ENCODE data around the gene CACNA1B.

The CACNA1B gene

DNA sequence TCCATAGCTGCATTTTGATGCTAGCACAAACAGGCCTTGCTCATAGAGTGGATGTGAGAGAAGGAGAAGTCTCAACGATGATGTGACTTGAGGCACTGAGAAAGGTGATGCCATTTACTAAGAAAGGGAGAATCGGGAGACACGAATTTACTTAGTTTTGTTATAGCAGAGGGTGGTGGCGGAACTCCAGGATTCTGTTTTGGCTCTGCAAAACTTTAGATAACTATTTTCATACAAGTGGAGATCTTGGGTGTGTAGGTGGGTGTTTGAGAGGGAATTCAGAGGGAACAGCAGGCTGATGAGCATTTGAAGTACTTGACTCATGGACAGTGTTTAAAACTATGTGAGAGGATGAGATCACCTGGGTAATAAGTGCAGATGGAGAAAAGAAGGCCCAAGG lies 43.2 kb downstream of the CACNA1B start:
- no peak for DNase-seq (ENCODE audit: low read depth)

DNA sequence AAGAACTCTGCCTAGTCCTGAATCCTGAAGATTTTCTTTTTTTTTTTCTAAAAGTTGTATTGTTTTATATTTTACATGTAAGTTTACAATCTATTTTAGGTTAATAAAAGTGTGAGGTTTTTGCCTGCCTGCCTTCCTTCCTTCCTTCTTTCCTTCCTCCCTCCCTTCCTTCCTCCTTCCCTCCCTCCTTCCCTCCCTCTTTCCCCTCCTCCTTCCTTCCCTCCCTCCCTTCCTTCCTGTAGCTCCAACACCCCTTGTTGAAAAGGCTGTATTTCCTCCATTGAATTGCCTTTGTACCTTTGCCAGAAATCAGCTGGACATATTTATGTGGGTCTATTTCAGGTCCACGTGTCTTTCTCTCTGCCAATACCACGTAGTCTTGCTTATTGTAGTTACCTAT lies 46.6 kb downstream of the CACNA1B start:
- DNase-seq (ENCODE audit: low read depth): no peak

DNA sequence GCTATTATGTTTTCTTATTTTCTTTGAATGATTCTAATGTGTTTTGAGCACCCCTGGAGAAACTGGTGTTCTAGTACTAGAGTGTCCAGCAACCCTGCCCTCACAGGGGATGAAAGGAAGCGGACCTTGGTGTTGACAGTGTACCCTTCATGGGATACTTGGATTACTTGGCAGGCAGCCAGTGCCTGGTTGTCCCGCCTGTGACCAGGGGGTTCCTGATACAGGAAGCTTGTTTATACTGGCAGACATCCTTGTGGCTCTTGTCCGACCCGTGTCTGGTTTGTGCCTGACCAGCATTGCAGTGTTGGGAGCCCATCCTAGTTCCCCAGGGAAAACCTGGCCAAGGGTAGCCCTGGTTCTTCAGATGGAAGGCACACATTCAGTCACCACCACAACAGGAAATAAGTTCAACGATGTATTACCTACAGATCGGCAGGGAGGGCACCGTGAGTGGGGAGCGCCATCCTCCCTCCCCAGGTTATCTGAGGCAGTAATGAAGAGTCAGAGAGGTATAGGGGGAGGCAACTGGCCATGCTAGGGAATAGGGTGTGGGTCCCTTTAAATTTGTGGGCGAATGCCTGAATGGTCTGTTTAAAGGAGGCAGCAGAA lies 47.3 kb downstream of the CACNA1B start:
- DNase-seq (ENCODE audit: low read depth): no peak

DNA sequence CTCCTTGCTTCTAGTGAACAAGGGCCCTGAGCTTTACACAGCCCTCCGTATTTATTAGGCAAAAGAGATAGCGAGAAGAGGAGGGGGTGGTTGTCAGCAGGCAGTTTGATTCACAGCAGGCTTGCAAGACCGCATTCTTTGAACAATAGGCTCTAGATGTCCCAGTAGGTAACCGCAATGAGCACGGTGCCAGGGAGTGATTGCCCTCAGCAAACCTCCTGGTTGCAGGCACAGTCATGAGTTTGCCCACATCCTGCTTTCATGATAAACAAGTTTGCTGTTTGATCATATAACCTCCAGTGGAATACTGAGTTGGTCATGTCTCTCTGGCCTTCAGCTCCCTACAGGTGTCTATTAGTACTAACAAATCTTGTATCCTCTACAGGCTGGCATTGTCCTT lies 66.1 kb downstream of the CACNA1B start:
- no peak for DNase-seq (ENCODE audit: low read depth)

DNA sequence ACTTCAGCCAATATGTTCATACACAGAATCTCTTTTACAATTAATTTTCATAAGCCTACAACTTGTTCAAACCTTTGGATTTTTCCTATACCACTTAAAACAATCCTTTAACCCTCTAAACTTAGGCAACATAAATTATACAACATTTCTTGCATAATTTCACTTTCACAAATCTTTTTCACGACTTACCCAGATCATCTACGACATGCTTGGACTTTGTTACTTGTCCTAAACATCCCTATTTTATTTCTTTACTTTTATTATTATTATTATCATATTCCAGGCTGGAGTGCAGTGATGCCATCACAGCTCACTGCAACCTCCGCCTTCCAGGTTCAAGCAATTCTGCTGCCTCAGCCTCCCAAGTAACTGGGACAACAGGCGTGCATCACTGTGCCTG lies 68.0 kb downstream of the CACNA1B start:
- DNase-seq (ENCODE audit: low read depth): no peak

DNA sequence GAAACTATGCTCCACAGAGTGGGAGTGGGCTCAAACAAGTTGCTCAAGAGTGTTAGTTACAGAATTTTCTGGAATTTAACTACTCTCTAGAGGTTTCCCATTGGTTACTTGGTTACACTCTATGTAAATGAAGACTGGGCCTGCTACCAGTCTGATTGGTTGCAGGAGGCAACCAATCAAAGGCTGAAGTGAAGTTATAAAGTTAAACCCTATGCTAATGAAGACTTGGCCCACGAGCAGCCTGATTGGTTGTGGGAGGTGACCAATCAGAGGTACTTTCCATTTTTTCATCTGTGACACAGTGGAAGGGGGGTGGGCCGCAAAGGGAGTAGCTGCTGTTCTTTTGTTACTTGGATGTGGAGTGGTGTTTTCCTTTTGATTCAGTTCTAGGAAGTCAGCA lies 69.4 kb downstream of the CACNA1B start:
- DNase-seq (ENCODE audit: low read depth): no peak

DNA sequence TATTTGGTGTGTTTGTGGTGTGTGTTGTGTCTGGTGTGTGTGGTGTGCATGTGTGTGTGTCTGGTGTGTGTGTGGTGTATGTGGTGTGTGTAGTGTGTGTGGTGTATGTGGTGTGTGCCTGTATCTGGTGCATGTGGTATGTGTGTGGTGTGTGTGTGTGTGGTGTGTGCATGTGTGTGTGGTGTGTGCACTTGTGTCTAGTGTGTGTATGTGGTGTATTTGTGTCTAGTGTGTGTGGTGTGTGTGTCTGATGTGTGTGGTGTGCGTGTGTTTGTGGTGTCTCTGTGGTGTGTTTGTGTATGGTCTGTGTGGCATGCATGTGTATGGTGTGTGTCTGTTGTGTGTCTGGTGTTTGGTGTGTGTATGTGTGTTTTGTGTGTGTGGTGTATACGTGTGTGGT lies 71.1 kb downstream of the CACNA1B start:
- DNase-seq (ENCODE audit: low read depth): no peak

DNA sequence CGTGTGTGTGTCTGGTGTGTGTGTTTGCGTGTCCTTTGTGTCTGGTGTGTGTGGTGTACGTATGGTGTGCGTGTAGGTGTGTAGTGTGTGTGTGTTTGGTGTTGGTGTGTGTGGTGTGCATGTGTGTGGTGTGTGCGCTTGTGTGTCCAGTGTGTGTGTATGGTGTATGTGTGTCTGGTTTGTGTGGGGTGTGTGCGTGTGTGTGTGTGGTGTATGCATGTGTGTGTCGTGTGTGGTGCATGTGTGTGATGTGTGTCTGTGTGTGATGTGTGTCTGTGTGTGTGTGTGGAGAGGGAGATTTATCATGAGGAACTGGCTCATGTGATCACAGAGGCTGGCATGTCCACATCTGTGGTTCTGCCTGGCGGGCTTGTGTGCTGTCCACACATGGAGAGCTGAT lies 71.7 kb downstream of the CACNA1B start:
- no peak for DNase-seq (ENCODE audit: low read depth)

DNA sequence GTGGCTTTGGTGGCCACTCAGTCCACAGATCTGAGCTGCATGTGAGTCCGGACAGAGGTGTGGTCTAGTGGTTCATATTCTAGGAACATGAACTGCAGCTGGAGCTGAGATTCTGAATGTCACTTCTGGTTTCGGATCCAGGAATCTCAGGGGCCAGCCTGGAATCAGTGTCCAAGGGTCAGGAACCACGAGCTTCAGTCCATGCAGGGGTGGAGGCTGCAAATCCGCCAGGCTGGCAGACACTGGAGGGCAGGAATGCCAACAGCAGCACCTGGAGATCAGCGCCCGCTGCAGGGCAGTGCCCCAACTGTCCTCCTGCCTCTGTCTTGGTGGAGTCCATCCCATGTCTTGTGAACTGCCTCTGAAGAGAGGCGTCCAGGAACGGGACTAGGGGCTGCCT lies 73.5 kb downstream of the CACNA1B start:
- no peak for DNase-seq (ENCODE audit: low read depth)

DNA sequence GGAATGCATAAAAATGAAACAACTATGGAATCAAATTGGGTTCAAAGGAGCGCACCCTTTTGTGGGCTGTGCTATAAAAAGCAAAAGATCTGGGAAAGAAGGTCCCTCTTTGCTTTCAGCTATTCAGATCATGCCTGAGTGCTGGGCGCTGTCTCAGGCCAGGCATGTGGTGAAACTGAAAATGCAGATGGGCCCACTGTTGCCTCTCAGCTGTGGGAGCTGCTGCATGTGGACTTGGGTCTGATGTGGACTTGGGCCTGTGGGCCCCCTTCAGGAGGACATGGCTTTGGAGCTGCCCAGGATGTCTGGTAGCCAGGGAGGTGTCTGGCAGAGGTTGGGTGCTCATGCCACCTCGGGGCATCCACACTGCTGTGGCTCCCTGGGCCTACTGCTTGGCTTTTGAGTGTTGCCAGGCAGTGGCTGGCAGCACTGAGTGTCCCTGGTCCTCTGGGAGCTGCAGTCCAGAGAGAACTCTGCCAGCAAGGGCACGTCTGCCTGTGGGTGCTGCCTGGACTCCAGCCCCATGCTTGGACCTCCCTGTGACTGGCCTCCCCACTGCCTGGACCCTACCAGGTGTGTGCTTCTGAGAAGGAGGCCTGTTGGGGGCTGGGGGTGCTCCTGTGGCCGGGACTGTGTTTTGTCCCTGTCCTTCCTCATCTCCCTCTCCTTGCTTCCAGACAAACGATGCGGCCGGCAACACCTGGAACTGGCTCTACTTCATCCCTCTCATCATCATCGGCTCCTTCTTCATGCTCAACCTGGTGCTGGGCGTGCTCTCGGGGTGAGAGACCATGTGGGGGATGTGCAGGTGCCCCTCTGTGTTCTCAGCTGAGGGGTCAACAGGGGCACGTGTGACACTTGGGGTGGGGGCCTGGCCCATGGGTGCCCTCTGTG lies 74.3 kb downstream of the CACNA1B start:
- no peak for DNase-seq (ENCODE audit: low read depth)

DNA sequence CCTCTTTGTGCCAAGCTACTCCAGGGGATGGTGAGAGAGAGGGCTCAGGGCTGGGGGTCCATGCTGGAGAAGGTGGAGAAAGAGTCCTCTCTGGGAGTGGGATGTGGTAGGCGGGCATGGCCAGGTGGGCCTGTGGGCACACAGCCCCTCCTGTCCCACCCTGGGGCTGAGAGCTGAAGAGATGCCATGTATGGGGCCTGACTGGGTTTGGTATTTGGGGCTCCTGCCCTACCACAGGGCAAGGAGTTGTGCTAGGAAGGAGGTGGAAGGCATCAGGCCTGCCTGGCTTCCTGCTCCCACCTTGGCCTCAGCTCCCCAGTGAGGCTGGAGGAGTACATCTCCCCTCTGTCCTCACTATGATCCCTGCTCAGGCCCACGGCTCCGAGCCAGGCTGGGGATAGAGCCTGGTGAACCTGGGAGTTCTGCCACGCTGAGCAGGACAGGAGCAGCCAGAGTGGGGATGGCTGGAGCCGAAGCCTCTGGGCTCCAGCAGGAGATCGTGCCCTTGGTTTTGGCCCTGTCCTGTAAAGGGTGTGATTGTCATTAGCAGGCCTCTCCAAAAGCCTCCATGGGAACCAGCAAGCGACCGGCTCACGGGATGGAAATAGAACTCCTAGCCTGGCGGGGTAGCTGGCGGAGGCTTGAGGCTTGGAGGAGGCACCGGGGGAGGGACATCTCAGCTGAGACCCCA lies 75.5 kb downstream of the CACNA1B start:
- no peak for DNase-seq (ENCODE audit: low read depth)

DNA sequence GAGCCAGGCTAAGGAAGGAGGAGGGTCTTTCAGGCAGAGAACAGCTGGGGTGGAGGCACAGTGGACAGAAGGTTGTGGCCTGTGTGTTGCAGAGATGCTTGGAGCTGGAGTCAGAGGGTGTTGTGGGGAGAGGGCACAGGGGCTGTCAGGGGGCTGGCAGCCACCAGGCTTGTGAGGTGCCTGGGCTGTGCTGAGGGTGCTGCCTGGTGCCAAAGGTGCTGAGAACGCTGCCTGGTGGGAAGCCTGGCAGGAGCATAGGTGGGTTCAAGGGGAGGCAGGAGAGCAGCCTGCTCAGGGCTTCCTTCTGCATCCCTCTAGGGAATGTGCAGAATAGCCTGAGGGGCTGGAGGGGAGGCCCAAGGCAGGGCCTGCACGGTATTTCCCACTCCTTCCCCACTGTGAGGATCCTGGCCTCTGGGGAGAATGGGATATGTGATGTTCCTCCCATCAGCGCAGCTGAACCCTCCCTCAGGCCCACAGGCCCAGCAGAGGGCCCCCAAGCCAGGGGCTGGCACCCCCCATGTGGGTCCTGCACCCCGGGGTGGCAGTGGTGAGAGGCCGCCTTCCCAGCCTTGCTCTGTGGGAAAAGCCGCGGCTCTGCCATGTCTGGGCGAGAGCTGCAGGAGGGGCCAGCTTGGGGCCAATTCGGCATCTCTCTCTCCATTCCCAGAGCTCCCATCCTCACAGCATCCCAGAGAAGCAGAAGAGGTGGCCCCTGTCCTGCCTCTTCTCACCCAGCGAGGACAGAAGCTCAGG lies 76.3 kb downstream of the CACNA1B start:
- no peak for DNase-seq (ENCODE audit: low read depth)

DNA sequence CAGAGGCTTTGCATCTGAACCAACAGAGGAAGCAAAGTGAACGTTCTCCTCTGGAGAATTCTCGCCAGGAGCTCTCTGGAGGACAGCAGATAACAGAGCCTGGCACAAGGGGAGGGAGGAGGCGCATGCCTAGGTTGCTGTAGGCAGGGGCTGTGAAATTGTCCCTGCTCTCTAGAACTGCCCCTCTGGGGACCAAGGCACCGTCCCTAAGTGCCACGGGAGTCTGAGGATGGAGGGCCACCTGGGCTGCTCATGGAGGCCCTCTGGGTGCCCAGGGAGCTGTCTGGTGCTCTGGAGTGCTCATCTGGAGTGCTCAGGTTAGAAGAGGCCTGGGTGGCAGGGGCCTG lies 77.6 kb downstream of the CACNA1B start:
- DNase-seq (ENCODE audit: low read depth): no peak

DNA sequence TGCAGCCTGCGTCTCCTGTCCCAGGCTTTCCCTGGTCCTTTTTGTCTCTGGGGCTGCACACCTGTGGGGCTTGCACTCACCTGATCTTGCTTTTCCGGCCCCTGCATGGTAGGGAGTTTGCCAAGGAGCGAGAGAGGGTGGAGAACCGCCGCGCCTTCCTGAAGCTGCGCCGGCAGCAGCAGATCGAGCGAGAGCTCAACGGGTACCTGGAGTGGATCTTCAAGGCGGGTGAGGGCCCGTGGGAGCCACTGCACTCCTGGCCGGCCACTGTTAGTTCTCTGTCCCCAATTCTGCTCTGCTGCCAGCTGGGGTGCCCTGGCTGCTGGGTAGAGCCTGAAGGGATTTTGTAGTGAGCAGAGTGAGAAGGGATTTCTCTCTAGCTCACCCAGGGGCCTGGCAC lies 78.0 kb downstream of the CACNA1B start:
- DNase-seq (ENCODE audit: low read depth): no peak

DNA sequence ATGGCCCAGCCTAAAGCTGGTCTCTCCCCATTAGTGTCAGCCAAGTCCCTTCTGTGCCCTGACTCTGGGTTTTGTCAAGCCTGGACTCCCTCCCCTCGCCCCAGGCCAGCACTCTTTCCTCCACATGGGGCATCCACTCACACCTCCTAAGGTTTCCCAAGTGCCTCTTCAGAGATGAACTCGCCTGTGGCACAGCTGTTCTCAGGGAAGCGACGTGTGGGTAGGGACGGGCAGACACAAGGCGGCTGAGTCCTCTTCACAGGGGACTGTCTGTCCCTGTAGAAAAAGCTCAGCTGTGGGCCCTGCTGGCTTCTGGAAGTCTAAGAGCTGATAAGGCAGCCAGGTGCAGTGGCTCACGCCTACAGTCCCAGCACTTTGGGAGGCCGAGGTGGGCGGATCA lies 78.5 kb downstream of the CACNA1B start:
- DNase-seq (ENCODE audit: low read depth): no peak

DNA sequence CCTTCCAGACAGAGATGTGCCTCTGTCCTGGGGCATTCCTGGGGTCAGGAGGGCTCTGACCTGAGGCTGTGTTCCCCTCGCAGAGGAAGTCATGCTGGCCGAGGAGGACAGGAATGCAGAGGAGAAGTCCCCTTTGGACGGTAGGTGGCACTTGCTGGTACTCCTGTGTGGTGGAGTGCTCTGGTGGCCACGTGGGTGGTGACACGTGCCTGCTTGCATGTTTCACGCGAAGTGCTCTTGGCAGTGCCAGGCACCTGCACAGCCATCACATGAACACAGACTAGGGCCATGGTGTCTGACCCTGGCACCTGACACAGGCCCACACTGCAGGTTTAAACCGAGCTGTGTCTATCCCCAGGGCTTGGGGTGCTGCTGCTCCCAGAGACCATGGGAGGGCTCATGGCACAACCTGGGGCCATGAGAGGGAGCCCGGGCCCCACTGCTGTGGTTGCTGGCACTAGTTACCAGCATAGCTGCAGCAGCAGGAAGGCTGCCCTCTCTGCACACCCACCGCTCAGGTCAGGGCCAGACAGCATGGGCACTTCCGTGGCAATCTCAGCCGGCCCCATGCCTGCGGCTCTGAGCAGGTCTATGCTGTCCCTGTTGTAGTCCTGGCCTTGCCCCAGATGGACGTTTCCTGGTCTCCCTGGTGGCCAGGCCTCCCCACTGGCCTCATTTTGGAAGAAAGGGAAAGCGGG lies 79.3 kb downstream of the CACNA1B start:
- no peak for DNase-seq (ENCODE audit: low read depth)

DNA sequence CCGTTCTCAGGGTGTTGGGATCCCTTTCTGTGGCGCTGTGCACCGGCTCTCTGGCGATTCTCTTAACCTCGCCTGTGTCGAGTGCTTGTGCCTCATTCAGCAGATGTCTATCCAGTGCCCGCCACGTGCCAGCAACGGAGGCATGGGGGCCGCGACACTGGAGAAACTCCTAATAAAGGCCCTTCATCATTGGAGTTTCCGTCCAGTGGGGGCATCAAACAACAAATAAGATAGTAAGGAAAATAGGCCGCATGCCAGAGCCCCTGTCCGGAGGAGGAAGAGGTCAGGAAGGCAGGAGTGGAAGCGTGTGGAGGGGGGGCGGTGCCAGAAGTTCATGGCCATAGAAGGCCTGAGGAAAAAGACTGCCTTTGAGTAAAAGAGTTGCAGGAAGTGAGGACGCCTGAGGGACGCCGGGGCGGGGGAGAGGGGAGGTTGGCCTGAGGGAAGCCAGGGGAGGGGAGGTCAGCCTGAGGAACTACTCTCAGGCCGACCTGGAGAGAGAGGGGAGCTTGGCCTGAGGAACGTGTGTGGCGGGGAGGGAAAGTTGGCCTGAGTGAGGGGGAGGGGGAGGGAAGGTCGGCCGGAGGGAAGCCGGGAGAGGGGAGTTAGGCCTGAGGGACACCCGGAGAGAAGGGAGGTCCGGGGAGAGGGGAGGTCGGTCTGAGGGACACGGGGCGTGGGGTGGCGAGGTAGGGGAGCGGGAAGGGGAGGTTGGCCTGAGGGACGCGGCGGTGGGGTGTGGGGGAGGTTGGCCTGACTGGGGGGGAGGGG lies 82.2 kb downstream of the CACNA1B start:
- DNase-seq (ENCODE audit: low read depth): no peak

DNA sequence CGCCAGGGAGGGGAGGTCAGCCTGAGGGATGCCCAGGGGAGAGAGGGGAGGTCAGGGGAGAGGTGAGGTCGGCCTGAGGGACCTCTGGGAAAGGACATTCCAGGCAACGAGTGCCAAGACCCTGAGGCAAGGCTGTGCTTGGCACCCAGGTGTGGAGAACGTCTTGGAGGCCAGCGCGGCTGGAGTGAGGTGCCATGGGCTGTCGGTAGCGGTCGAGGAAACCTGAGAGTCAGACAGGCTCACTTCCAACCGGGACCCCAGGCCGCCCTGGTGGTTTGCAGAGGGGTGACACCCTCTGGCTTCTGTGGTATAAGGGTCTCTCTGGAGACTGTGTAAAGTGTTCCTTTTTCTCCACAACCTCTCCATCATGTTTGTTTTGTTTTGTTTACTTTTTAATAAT lies 82.9 kb downstream of the CACNA1B start:
- DNase-seq (ENCODE audit: low read depth): no peak

DNA sequence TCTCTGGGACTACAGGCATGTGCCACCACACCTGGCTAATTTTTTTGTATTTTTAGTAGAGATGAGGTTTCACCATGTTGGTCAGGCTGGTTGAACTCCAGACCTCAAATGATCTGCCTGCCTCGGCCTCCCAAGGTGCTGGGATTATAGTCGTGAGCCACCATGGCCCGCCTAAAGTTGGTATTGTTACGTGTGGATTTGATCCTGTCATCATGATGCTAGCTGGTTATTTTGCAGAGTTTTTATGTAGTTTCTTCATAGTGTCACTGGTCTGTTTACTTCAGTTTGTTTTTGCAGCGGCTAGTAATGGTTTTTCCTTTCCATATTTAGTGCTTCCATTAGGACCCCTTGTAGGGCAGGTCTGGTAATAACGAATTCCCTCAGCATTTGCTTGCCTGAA lies 85.9 kb downstream of the CACNA1B start:
- no peak for DNase-seq (ENCODE audit: low read depth)

DNA sequence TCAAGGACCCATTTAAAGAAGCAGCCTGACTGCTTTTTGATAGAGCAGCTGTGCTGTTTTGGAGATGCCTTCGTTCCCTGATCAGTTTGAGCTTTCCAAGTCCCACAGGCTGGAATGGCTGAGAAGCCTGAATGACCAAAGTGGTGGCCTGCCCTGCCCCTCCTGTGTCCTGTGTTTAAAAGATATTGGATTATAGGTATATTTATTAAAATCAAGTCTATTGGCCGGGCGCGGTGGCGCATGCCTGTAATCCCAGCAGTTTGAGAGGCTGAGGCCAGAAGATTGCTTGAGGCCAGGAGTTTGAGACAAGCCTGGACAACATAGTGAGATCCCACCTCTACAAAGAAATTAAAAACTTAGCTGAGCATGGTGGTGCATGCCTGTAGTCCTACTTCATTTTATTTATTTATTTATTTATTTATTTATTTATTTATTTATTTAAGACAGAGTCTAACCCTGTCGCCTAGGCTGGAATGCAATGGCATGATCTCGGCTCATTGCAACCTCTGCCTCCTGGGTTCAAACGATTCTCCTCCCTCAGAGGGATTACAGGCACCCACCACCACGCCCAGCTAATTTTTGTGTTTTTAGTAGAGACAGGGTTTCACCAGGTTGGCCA lies 87.7 kb downstream of the CACNA1B start:
- no peak for DNase-seq (ENCODE audit: low read depth)

Measured in stromal cell of bone marrow (primary cell).